Suppressor macrophage treated with lipopolysaccharide for 4 hours (primary cell): ENCODE results near the gene PPP6R2.

ENCODE experiments used
- DNase-seq: peaks from one replicate; pipeline ENCODE4 v3.0.0-alpha.2; 2020

Gene PPP6R2

DNA sequence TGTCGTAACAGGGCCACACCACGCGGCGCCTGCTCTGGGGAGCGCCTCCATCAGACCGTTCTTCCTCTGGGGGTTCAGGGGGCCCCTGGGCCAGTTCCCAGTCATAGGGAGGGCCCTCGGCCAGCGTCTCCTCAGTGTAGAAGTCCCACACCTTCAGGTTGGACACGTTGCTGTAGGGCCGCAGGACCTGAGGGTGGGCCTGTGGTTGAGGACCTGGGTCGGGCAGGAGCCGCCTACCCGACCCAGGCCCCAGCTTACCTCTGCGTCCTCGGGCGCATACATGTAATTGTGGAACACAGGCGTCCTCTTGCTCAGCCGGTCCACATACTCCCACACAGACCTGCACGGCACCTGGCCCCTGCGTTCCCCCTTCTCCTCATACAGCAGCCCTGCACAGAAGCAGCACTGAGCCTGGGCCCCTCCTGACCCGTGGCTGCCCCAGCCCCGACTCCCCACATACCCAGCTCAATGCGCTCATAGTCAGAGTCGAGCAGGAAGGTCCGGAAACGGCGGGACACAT lies 111.5 kb downstream of the PPP6R2 start:
- DNase-seq, result no peak

DNA sequence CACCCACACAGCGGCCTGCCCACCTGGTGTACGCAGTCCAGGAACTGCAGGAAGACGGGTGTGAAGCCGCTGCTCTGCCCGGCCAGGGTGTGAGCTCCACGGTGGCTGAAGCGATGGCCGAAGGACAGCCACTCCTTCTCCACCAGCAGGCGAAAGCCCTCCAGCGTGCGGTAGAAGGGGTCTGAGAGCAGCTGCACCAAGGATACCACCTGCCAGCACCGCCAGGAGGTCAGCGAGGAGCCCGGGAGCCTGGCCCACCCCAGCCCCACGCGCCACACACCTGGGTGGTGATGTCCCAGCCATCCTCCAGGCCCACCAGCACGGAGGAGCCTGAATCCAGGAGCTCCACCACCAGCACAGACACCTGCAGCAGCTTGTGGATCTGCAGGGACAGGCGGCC lies 112.1 kb downstream of the PPP6R2 start:
- DNase-seq, result no peak

DNA sequence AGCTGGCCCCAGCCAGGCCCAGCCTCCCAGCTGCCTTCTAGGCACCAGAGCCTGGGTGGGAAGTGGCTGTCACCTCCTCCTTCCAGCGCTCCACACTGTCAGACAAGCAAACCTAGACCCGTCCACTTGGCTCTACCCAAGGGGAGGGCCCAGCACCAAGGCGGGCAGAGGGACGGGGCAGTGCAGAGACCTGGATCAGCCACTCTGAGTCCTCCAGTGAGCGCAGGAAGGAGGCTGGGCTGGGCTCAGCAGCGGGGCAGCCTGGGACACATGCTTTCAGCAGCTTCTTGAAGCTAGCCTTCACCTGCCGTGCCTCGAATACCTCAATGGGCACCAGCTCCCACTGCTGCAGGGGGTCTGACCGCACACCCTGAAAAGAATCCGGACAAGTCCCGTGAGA lies 112.9 kb downstream of the PPP6R2 start:
- no peak for DNase-seq

DNA sequence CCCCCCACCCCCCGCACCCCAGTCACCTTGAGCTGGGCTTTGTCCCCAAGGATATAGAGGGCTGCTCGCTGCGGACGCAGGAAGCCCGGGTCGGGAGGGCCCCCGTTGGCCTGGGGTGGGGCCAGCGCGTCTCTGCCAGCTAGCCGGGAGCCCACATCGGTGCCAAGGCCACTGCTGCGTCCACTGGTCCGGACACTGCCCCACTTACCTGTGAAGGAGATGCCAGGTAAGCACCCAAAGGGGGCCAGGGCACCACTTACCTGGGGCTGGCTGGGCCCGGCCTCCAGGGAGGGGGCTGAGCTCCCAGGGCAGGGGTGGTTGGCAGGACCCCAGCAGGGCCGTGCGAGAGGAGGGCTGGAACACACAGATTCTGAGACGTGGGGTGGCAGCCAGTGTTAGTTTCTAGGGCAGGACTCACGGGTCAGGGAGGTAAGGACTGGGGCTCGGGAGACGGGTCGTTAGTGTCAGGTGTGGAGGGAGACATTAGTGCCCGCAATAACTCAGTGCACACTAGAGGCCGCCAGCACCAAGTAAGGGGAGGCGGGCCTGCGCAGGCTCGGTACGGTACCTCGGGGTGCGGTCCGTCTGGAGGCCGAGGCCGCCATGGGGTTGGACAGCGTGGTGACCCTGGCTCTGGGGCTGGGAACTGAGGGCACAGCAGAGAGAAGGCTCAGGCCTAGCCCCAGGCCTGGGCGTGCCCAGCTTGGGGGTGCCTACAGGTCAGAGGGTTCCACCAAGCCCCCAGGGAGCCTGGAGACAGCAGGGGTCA lies 113.5 kb downstream of the PPP6R2 start:
- no peak for DNase-seq

DNA sequence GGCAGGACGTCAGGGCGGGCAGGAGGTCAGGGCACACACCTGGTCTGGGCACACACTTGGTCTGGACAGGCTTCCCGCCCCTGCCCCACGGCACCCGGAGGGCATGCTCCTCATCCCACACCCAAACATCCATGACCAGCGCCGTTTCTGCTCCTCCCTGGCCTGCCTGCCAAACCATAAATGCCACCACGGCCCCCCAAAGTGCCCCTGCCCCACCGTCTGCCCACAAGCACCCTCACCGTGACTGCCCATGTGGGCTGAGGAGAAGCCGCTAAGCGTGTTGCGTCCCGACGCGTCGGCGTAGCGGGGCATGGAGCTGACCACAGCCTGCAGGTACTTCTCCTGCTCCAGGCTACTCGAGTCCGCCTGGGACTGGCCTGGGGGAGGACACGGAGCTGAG lies 115.9 kb downstream of the PPP6R2 start:
- DNase-seq, result no peak

DNA sequence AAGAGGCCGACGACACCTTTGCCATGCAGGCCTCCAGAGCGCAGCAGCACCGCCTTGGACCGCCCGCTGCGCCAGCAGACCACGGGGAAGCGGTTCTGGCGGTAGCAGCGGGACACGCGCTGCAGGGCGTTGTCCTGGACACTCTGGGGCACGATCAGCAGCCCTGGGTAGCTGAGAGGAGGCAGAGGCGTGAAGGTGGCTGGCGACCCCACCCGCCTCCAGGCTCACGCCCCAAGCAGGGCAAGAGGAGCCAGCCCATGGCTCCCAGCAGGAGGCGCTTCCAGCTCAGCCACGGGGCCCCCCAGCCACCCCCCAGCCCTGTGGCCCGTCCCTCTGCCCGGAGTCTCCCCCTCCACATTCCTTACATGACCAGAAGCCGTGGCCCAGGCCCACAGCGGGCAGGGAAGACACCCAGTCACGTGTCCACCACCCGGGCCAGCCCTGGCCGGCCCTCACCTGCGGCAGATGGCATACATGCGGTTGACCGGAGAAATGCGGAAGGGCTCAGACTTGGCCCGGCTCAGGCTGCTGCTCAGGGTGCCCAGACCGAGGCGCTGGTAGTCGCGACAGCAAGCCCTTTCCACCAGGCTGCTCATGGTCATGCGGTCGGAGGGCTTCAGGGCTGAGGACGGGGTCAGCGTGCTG lies 116.5 kb downstream of the PPP6R2 start:
- no peak for DNase-seq

DNA sequence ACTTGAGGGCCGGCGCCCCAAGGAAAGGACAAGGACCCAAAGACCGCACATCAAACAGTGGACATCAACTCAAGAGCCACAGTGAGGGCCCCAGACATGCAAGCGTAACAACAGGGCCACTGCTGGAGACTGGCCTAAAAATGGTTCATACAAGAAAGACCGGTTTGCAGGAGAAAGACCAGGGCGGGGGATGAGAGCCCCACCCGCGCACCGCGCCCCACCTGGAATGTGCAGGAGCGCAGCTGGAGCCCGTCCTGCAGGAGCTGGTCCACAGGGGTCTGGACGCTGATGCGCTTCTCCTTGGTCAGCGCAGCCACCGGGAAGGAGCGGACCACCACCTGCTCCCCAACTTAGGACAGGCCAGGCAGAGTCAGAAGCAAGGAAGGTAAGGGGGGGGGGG lies 117.8 kb downstream of the PPP6R2 start:
- no peak for DNase-seq

DNA sequence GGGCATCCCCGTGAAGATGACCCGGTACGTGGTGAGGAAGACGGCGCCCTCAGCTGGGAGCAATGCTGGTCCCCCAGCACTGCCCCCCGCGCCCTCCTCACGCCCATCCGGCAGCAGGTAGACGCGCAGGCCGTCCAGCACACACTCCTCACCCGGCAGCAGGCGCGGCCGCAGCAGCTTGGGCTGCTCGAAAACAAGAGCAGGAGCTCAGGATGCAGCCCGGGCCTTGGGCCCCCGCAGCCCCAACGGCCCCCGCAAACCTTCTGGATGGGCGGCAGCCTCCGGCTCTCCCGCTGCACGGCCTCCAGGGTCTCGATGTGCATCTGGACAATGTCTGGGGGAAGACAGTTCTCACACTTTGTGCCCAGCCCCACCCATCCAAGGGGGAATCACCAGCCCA lies 118.4 kb downstream of the PPP6R2 start:
- no peak for DNase-seq

DNA sequence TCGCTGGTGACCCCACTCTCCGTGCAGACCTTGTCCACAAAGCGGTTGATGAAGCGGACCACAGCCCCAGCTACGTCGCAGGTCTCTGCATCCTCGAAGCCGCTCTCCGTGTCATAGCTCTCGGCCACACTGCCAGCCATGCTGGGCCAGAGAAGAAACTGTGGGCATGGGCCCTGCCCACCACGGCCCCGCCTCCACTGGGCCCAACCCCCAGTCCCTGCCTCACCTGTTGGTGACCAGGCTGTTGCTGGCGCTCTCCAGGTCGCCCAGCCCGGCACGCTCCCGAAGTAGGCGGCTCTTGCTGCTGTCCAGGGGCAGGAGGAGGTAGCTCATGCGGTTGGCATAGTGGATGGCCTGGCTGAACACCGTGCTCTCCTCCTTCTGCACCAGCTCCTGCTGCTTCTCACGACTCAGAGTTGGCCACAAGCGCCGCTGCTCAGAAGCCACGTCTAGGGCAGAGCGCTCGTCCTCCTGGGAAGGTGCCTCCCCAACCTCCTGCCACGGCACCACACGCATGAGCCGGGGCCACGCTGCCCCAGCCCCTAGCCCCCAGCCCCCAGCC lies 118.9 kb downstream of the PPP6R2 start:
- no peak for DNase-seq

DNA sequence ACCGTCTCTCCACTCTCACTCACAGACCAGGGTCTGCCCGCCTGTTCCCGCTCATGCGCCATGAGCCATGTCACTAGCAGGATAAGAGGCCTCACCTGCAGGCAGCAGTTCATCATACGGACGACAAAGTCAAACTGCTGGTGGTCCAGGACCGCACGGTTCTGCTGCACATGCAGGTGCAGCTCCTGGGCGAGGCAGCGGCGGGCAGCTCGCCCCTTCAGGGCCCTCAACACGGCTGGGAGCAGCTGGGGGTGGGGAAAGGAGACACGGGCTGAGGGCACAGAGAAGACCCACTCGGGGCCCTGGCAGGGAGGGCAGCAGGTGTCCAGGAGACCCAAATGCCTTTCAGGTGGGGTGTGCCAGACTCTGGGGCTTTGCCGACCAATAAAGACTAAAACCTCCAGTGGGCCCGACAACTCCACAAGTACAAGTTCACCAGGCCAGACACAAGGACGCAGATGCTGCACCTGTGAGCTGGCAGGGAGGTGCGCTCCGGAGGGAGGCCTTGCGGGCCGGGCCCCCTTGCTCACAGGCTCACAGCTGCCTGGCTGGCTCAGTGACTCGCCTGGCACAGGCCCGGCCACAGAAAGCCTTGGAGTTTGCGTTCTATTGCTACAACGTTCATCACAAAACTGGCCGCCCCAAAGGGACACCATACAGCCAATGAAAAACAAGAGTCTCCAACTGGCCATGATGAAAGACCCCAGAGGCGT lies 120.2 kb downstream of the PPP6R2 start:
- DNase-seq, result no peak

DNA sequence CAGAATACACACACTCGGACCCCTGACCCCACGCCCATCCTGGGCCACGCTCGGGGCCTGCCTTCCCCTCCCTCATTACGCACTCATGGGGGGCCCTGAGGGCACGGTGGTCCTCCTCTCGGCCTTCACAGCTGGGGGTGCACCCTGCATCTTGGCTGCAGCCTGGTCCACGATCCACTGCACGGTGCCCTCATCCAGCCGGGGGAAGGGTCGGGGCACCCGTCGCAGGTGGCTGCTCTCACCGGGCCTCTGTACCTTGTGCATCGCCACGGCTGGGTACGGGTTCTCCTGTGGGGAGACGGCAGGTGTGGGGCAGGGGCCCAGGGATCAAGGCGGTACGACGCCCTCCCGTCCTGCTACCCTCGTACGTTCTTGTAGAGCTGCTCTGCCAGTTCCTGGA lies 121.3 kb downstream of the PPP6R2 start:
- DNase-seq, result no peak

DNA sequence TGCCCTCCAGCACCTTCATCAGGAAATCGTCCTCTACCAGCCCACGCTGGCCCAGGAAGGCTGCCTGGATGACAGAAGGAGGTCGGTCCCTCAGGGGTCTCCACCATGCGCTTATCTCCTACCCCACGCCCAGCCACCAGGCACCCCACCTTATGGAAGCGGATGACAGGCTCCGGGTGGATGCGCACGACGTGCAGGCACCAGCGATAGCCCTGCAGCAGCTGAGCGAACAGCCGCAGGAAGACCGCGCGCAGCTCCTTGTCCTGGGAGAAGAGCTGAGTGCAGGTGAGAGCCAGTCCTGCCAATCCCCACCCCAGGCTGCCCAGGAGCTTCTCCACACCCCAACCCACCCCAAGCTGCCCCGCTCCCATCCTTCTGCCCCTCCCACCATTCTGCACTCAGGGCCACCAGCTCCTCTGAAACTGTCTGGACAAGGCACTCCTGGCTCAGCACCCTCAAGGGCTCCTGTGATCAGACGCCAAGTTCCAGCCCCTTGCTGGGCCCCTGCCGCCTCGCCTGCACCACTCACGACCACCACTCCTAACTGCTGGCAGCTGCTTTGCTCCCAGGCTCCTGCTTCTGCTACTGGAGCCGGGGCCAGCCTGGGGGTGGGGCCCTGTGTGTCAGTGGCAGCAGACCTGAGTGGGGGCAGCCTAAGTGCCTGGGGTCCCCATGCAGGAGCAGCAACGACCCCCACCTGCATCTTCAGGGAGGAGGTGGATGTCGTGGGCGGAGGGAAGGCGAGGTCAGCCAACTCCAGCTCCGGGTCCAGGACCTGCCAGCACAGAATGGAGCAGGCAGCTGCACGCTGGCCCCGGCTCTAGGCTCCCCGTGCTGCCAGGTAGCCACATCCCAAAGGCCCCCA lies 122.2 kb downstream of the PPP6R2 start:
- DNase-seq, result no peak

DNA sequence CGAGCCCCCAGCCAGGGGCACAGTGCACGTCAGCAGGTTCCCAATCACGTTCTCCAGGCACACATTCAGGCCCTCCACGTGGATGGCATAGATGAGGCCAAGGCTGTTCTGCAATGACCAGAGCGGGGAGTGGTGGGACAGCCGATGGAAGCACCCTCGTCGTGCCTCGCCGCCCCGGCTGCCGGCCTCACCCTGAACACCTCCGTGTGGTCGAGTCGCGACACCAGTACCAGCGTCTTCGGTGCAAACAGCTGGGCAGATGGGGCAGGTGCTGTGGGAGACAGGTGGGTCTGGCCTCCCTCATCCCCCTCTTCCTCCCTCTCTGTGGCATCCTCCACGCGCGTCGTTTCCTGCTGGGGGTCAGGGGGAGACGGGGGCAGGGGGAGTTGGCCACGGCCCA lies 124.2 kb downstream of the PPP6R2 start:
- no peak for DNase-seq

DNA sequence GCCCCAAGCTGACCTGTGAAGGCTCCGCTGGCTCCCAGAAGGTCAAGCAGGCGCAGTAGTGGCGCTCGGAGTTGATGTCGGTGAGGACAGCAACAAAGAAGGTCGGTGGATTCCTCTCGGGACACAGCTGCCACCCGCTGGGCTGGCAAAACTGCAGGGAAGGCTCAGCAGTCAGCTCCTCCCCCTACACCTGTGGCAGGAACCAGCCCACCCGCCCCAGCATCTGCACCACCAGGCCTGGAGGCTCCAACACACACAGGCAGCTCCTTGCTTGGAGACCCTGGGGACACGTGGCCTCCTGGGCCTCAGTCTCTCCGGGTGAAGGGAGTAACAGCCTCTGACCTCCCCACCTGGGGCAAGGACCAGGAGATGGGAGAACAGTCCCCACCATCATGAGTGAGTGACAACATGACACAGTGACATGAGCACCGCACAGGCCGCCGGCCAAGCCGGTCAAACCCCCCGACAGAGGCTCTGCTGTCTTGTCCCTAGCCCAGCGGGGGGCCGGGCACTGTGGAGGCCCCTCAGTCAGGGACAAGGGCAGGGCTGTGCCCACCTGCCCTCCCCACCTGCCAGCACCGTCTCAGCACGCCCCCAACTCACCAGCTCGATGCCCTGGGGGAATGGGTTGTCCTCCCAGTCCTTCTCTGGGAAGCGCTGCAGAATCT lies 124.8 kb downstream of the PPP6R2 start:
- DNase-seq, result no peak

DNA sequence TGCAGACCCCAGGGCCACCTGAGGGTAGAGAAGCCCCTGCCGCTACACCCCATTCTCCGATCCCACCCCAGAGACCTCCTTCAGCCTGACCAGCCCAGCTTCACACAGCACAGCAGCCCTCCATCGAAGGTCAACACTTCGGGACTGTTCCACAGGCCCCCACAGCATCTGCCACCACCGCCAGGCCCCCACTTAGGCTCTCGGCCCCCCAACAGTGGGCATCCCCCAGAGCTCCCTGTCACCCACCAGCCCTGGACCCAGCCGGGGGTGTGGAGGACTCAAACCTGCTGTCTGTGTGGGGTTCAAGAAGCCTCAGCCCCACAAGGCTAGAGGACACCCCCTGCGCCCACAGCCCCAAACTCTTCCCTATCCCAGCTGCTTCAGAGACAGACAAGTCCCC lies 125.5 kb downstream of the PPP6R2 start:
- no peak for DNase-seq

DNA sequence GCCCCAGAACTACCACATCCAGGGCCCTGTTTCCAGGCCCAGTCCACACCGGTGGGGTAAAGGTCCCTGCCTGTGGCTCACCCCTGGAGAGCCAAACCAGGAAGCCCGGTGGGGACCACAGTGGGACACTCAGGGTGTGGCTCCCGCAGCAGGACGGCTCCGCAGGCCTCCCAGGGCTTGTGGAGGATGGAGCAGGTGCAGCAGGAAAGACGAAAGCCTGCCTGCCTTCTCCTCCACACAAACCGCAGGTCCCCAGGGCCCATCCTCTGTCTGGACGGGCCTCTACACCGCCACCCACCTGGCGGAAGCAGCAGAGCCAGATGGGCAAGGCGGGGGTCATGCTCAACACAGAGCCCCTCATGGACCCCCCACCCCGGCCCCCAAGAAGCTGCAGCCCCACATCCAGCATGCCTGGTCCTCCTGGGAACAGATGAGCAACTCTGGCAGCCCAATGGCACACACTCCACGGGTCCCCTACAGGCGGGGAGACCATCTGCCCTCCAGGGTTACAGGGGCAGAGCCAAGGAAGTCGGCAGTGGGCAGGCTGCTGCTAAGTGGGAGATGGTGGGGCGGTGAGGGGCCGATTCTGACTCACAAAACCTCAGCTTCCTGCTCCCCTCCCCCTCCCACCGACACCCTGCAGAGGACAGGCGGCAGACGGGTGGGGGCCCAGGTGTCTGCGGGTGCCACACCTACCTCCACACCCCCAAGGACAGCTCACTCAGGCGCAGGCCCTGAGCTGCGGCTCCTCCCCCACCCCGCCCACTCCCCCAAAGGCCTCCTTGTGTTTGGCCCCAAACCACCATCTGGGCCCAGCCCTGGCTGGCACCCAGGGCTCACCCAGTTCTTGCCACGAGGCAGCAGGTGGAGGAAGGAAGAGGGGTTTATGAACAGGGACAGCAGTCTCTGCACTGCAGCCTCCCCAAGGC lies 126.5 kb downstream of the PPP6R2 start:
- DNase-seq, result no peak

DNA sequence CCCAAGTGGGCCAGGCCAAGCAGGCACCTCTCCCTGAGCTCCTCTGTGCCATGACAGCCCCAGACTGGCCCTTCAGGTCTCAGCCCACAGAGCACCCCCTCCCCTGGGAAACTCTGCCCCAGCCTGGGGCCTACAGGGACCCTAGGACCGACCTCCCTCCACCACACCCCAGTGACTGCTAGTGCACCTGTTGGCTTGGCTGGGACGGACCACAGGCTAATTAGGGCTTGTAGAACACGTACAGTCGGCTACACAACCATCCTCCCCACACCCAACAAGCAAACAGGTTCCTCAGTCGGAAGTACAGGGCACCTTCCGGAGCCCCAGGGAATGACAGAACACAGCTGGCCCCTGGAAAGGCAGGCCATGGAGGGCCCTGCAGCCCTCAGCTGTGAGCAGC lies 127.4 kb downstream of the PPP6R2 start:
- DNase-seq, result no peak

DNA sequence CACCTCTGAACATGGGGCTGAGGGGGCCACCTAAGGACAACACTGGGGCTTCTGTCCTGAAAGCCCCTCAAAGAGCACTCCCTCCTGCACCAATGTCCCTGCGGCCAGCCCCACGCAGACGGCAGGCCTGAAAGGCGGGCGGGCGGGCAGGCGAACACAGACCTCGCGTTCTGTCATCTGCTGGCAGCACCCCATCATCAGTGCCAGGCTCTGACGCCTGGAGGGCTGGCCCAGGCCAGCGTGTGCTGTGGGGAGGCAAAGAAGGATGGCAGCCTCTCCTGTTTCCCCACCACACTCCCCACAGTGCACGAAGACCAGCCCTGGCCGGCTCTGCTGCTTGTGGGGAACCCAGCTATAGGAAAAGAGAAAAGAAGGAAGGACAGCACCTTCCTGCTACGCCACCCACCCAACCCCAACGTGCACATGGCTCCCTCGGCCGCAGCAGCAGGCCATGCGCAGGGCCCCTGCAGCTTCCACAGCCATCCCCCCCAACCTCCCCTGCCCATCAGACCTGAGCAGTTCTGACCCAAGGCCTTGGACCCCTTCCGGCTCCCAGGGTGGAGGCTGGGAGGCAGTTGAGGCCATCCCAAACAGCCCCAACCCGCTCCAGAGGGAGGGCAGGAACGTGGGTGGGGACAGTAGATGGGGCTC lies 128.2 kb downstream of the PPP6R2 start:
- no peak for DNase-seq

DNA sequence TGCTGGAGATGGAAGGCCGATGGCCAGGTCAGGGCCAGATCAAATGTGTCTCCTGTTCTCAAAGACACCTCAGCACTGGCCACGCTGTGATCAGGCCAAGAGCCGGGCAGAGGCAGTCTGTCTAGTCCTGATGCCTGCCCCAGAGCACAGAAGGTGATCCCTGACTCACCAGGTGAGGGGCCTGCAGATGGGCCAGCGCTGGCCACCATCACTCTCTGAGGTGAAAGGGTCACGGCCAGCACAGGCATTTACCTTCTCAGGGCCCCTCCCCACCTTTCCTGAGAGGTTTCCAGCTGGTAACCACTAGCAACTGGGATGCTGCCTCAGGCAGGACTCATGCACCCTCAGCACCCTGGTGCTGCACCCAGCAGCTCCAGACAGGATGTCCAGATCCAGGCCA lies 128.8 kb downstream of the PPP6R2 start:
- no peak for DNase-seq

DNA sequence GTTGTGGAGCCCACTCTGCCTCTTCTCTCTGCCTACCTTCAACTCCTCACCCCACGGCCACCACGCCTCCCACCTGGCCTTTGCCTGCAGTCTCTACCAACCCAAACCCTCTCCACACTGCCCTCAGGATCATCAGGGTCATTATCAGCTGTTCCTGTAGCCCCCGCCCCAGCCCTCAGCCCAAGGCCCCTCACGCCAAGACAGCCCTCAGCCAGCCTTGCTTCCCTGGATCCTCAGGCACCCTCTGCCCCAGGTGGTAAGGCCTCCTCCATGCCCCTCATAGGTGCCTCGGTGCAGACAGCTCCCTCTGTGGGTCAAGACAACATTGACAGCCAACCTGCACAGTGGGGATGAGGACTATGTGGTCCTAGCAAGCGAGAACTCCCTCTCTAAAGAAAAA lies 130.0 kb downstream of the PPP6R2 start:
- no peak for DNase-seq
